GM18907 (cell line): ENCODE data around the gene MAP4K4.

Experiments used
- ATAC-seq: cut with Tn5 transposase; IDR thresholded peaks from one replicate; pipeline ENCODE4 v1.9.1; 2021; ENCODE audit warnings: mild to moderate bottlenecking, moderate library complexity; ENCODE audit not compliant: unreplicated experiment

Gene MAP4K4

GRCh38 chr2:101787097-101787496 is 89.6 kb downstream of the MAP4K4 start:
- ATAC-seq = no peak

DNA sequence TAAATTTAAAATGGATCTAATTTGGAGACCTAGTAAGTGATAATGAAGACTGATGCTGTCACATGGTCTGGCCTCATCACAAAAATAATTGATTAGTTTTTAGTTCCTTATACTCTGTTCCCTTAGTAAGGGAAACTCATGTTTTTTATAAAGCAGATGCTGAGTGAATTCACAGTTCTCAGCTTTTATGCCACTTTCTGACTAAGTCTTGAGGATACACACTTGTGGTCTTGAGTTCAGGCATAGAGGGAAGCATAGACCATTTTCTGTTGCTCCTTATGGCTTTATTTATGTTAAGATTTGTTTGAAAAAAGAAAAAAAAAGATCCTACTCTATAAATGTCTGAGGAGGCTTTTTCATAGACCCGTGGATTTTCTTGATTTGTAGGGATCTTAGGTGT is 91.1 kb downstream of the MAP4K4 start:
- ATAC-seq = no peak

DNA sequence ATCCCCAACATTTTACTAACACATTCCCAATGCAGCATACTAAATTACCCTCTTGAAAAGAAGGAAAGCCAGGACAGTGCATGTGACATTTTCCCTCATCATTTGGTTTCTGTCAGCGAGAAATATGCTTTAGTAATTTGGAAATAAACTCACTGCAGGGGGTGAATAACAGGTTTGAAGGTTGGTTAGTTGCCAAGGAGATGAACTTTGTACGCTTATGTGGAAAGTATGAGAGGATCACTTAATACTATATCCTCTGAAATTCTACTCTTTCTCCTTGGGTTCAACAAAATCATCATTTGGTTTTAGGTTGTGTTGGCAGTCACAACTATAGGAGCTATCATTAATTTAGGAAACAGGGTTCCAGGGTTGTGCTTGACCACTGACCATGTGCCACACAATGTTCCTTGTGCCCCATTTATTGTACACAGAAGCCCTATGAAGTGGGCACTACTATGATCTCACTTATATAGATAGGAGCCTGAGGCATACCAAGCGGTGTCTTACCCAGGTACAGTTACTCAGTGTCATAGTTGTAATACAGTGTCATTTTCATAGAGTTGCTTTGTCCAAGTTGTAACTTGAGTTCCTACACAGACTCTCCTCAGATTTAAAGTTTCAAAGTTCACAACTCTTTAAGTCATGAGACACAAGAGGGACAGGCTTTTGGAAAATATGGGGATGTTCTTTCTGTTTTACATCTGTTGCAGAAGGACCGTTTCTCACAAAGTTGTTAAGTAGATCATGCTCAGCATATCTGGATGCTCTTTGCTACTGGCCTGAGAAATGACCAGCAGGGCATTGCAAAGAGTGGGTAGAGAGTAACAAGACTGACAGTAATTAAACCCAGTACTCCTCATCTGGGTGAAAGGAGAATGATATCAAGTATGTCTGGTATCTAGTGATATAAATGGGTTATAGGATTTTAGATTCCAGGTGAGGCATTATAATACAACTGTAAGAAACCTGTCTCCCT is 91.8 kb downstream of the MAP4K4 start:
- ATAC-seq = no peak

DNA sequence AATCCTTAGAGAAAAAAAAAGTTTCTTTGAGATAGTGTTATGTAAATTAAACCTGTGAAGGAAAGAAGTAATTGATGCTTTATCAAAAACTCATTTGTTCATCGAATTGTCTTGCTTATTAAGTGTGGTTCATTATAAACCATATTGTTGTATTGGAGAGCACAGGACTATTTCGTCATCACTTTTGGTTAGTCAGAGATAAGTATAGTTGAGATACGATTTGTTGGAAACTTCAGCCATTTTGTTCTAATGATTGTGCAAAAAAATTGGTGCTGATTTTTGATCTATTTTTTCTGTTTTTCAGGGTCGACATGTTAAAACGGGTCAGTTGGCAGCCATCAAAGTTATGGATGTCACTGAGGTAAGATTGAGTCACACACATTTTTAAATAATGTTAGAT is 92.9 kb downstream of the MAP4K4 start:
- ATAC-seq = no peak

DNA sequence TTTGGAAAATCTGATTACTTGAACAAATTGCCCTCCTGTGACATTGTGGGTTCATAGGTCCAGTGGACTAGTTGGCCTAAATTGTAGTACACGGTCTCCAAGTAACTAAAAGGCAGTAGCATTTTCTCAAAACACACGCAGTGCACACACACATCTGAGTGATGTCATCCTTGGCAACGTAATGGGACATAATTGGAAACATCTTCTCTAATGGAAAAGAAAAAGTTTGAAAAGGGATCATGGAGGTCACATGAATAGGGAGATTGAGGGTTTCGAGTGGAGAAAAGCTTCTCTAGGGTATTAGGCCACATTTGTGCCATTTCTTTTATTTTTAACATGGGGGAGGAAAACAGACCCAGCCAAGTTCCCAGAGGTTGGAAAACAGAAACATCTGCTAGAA is 93.3 kb downstream of the MAP4K4 start:
- no peak for ATAC-seq

GRCh38 chr2:101792208-101792607 is 94.7 kb downstream of the MAP4K4 start:
- no peak for ATAC-seq

GRCh38 chr2:101793277-101793969 is 95.9 kb downstream of the MAP4K4 start:
- ATAC-seq = no peak

DNA sequence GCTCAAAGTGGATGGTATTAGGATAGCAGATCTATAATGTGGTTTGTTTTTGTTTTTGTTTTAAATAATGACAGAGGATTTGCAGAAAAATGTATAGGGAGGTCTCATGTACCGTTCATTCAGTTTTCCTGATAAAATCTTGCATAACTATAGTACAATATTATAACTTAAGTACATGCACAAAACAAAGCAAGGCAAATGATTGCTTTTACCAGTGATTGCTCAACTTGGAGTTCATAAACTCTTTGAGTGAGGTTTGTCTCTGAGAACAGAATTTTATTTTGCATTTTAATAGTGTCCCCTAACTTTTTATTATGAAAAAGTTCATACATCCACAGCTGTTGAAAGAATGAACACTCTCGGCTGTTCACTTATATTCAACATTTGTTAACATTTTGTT is 96.6 kb downstream of the MAP4K4 start:
- no peak for ATAC-seq

- ATAC-seq = no peak
Measured at GRCh38 chr2:101795033-101795432, 97.5 kb downstream of the MAP4K4 start.

DNA sequence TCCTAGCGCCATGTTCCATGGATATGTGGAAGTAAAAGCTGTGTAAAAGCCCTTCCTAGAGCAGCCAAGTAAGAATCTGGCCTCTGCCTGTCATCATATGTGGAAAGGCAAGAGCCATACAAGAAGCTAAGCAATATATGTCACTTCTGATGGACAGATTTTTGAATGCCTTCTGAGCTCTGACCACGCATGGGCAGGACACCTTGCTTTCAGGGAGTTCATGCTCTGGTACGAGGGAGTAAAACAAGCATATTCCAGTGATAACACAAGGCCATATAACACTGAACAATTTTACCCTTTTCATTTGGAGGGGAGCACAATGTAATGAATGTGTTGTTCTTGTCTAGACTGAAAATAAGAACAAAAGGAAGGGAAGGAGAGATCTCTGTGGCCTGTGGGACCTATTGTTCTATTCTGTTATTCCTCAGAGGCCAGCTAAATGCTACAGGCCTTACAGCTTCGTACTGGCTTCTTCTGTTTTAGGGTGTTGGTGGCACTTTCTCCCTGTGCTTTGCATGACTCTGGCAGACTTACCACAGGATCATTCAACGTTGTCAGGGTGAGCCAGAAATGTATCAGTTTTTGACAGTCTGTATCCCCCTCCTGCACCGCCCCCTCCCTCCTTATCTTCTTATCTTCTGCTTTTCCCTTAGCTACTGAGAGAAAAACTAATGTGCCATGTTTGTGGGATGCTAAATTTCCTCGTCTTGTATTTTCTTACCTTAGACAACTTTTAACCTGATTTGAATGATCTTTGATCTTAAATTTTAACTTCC is 99.5 kb downstream of the MAP4K4 start:
- no peak for ATAC-seq

DNA sequence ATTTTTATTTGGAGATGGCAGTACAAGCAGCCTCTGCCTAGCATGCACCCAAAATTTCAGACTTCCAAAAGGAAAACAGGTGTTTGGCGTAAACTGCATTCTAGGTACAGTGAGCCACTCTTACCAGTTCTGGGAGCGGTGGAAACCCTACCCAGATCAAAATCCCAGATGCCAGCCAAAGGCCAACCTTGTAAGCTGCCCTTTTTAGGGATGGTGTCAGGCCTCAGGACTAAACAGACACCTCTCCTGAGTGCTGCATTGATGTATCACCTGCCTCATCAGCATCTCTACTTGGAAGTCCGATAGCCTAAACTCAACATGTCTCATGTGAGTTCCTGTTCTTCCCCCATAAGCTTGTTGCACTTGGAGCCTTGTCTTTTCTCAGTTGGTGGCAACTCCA is 104.0 kb downstream of the MAP4K4 start:
- ATAC-seq = no peak

GRCh38 chr2:101802329-101802728 is 104.8 kb downstream of the MAP4K4 start:
- ATAC-seq = no peak

- ATAC-seq = no peak
Measured at GRCh38 chr2:101803128-101803527, 105.6 kb downstream of the MAP4K4 start.

- ATAC-seq = no peak
Measured at GRCh38 chr2:101803945-101804696, 106.6 kb downstream of the MAP4K4 start.

DNA sequence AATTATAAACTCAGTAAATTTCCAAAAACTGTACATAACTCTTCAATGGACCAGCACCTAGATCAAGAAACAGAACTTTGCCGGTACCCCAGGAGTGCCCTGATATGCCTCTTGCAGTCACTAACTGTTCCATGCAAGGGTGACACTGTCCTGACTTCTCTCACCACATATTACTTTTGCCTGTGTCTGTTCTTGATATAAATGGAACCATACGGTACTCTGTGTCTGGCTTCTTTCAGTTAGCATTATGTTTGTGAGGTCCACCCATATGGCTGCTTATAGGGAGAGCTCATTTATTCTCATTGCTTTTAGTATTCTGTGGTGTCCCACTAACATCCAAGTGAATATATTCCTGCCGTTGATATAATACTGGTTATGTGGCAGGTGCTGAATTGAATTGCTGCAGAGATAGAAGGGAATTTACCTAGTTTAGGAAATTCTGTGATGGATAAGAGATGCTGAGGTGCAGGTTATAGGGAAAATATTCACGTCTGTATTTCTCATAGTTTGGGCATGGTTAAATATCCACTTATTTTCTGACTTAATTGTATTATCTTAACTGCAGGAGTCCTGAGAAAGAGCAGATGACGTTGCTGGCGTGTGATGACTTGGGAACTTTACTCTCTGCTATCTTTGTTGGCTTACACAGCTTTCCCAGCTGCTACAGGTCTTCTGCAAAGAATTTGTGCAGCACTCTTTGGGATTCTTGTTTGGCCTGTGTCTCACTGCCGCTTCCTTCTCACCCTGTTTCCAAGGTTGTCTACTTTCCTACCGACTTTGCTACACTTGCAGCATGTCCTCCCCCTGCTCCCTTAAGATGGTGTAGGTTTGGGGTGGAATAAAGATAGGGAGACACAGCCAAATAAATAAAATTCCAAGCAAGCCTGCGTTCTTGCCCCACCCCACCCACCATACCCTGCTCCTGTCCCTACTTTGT is 107.9 kb downstream of the MAP4K4 start:
- no peak for ATAC-seq

GRCh38 chr2:101806123-101806522 is 108.6 kb downstream of the MAP4K4 start:
- ATAC-seq = peak; percentile 49

GRCh38 chr2:101806701-101807100 is 109.2 kb downstream of the MAP4K4 start:
- ATAC-seq = no peak

DNA sequence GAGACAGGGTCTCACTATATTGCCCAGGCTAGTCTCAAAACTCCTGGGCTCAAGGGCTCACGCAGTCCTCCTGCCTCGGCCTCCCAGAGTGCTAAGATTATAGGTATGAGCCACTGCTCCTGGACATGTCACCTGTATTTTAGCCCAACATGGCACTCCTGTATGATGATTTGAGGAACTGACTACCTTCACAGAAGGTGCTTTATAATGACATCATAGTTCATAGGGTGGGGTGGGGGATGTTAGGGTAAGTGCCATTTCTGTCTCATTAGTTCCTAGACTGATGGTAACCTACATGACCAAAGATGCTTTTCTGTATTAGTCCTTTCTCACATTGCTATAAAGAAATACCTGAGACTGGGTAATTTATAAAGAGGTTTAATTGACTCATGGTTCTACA is 109.7 kb downstream of the MAP4K4 start:
- no peak for ATAC-seq

- no peak for ATAC-seq
Measured at GRCh38 chr2:101808006-101808562, 110.6 kb downstream of the MAP4K4 start.
